Dendritic cell treated with granulocyte-macrophage colony-stimulating factor and Interleukin-4, amounts not matched to agents 40 ng/mL and 50 ng/mL, for 4 days (primary cell): ENCODE data around the gene CLSTN2.

Experiments used
- H3K27ac Mint-ChIP-seq: one replicate; pipeline ENCODE4 v1.8.0; 2022; ENCODE audit warnings: mild to moderate bottlenecking, mixed read lengths
- H3K27me3 Mint-ChIP-seq: one replicate; pipeline ENCODE4 v1.8.0; 2022; ENCODE audit warnings: mild to moderate bottlenecking, mixed read lengths
- H3K36me3 Mint-ChIP-seq: one replicate; pipeline ENCODE4 v1.8.0; 2022; ENCODE audit warnings: low read depth, mixed read lengths
- H3K4me1 Mint-ChIP-seq: one replicate; pipeline ENCODE4 v1.8.0; 2022; ENCODE audit warnings: low read depth, mixed read lengths
- H3K4me3 Mint-ChIP-seq: one replicate; pipeline ENCODE4 v1.8.0; 2022; ENCODE audit warnings: mild to moderate bottlenecking, moderate library complexity, mixed read lengths
- H3K9me3 Mint-ChIP-seq: one replicate; pipeline ENCODE4 v1.8.0; 2022; ENCODE audit warnings: mixed read lengths
- intact Hi-C: fragments of 100-400 bp; cut with micrococcal nuclease; formaldehyde crosslinking; loops from one replicate; pipeline ENCODE4 v1.15.0; 2022

Gene CLSTN2

DNA sequence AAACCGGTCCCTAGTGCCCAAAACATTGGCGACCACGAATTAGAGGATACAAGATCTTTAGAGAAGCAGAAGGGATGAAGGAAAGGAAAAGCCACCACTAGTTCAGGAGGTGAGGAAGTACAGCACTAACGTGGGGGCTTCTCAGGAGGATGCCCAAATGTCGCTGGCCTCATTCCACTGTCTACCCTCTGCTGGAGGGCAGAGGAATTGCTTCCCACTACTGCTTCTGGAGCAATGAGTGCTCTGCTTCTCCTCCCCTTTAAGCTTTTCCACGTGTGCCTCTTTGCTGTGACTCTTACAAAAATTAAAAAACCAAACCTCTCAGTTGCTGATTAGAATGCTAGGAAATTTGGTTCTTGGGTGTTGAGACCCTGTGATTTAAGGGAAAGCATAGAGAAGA lies 281.3 kb downstream of the CLSTN2 start:
- Mint-ChIP-seq H3K4me3 (no peak overlapping the region), H3K4me1 (no peaks in the 10 kb centered on the region), H3K27me3 (no peaks in the 10 kb centered on the region), H3K36me3 (no peaks in the 10 kb centered on the region), H3K27ac (no peak overlapping the region), H3K9me3 (no peaks in the 10 kb centered on the region)
- intact Hi-C loops = no loop called here

DNA sequence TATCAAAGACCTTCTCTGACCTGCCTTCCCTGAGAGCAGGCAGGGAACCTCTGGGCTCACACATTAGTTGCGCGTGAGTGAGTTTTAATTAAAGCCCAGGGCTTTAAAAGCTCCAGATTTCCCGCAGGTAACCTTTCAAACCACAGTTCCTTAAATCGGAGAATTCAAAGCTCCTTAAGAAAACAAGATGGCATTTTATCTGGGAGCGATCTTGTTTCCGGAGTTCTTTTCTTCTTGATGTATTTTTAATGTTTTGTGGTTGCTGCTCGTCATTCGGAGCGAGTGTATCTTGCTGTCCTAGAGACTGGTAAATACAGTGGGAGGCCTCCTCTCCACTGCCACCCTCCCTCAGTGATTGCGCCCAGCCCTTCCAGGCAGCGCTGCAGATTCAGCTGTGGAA lies 284.3 kb downstream of the CLSTN2 start:
- intact Hi-C loops = no loop called here
- no peaks in the 10 kb centered on the region for H3K4me1 Mint-ChIP-seq
- no peaks in the 10 kb centered on the region for H3K9me3 Mint-ChIP-seq
- H3K36me3 Mint-ChIP-seq = no peaks in the 10 kb centered on the region
- H3K4me3 Mint-ChIP-seq = no peak overlapping the region
- H3K27ac Mint-ChIP-seq = no peak overlapping the region
- H3K27me3 Mint-ChIP-seq = no peaks in the 10 kb centered on the region

DNA sequence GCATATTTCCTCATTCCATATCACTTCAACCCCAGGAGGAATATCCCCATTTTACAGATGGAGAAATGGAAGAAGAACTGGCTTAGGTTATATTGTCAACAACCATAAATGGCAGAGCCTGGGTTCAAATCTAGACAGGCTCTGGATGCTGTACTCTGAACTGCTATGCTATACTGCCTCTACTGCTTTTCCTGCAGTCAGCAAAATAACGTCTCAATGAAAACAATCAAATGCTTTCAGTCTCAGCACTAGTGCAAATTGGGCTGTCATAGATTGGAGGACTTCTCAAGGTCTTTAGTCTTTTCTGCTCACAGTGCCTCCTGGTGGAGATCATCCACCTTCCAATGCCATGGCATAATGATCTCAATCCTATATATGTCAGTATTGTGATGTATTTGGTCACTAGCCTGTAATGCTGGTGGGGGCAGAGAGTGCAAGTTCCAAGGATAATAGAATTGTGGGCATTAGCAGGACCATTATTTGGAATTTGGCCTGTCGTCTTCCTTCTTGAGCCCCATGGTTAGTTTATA lies 285.0 kb downstream of the CLSTN2 start:
- no peaks in the 10 kb centered on the region for H3K4me1 Mint-ChIP-seq
- intact Hi-C loops = no loop called here
- no peaks in the 10 kb centered on the region for H3K27me3 Mint-ChIP-seq
- no peak overlapping the region for H3K4me3 Mint-ChIP-seq
- H3K27ac Mint-ChIP-seq = no peak overlapping the region
- no peaks in the 10 kb centered on the region for H3K9me3 Mint-ChIP-seq
- H3K36me3 Mint-ChIP-seq = no peaks in the 10 kb centered on the region

DNA sequence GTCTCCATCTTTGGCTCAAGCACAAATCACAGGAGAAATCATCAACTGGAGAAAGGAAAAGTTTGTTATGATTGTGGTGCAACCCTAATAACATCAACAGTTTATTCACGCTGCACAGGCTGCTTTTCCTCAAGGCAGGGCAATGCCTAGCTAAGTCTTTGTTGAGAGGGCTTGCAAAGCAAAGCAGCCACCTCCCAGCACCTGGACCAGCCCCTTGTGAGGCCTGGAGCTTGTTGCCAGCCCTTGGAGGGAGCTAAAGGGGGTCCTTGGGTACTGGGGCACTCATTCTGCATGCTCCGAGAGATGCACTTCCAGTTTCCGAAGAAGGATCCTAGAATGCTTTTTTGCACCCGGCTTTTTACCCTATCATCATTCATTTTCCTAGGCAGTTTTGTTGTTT lies 288.2 kb downstream of the CLSTN2 start:
- H3K27me3 Mint-ChIP-seq = no peaks in the 10 kb centered on the region
- no peaks in the 10 kb centered on the region for H3K4me1 Mint-ChIP-seq
- no peak overlapping the region for H3K4me3 Mint-ChIP-seq
- no peaks in the 10 kb centered on the region for H3K36me3 Mint-ChIP-seq
- H3K27ac Mint-ChIP-seq = no peak overlapping the region
- peaks cover 4% of the 10 kb centered on the region for H3K9me3 Mint-ChIP-seq
- intact Hi-C loops = no loop called here

DNA sequence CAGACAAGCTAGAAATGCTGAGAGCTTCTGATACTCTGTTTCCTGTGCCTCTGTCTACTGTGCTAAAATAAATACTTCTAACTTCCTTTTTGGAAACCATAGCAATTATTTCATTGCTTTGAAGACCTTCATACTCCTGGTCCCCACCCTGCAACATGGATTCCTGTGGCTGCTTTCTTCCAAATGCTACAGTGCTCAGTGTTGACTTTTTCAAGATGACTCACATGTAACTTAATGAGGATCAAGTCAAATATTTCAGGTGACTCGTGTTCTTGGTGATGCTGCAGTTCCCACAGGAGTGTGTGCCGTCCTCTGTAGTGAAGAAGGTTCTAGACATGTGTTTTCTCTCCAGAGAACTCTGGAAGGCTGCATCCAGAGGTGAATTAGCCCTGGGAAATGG lies 288.6 kb downstream of the CLSTN2 start:
- no peaks in the 10 kb centered on the region for H3K4me1 Mint-ChIP-seq
- H3K4me3 Mint-ChIP-seq = no peak overlapping the region
- H3K27me3 Mint-ChIP-seq = no peaks in the 10 kb centered on the region
- peaks cover 8% of the 10 kb centered on the region for H3K9me3 Mint-ChIP-seq
- H3K36me3 Mint-ChIP-seq = no peaks in the 10 kb centered on the region
- intact Hi-C loops = no loop called here
- no peak overlapping the region for H3K27ac Mint-ChIP-seq

DNA sequence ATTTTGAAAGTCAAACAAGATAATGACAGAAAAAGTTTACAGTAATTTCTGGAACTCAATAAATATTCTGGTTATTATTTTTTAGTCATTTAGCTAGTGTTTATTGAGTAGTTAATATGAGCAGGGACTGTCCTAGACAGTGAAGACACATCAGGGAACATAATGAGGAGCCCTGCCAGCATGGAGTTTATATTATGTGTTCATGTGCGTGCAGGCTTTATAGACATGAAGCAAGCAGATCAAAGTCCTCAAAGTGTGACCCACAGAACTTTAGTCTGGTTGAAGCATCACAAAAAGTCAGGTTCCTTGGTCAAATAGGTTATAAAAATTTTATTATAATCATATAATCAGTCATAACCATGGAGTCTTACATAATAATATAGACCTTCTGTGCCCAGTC lies 289.3 kb downstream of the CLSTN2 start:
- Mint-ChIP-seq H3K9me3 (peaks cover 15% of the 10 kb centered on the region), H3K36me3 (no peaks in the 10 kb centered on the region), H3K4me3 (no peak overlapping the region), H3K4me1 (no peaks in the 10 kb centered on the region), H3K27me3 (no peaks in the 10 kb centered on the region), H3K27ac (no peak overlapping the region)
- intact Hi-C loops = no loop called here

DNA sequence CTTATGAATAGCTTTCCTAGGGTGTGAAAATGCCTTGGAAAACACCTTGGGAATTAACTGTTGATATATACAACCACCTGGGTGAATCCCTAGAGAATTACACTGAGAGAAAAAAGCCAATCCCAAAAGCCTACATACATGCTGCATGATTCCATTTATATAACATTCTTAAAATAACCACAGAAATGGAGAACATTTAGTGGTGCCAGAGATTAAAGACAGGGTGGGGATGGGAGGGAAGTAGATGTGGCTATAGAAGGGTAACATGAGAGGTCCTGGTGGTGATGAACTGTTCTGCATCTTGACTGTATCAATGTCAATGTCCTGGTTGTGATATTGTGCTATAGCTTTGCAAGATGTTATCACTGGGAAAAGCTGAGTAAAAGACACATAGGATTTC lies 291.0 kb downstream of the CLSTN2 start:
- H3K36me3 Mint-ChIP-seq = no peaks in the 10 kb centered on the region
- H3K9me3 Mint-ChIP-seq = peaks cover 22% of the 10 kb centered on the region
- intact Hi-C loops = no loop called here
- no peak overlapping the region for H3K4me3 Mint-ChIP-seq
- H3K27me3 Mint-ChIP-seq = no peaks in the 10 kb centered on the region
- no peaks in the 10 kb centered on the region for H3K4me1 Mint-ChIP-seq
- H3K27ac Mint-ChIP-seq = no peak overlapping the region

DNA sequence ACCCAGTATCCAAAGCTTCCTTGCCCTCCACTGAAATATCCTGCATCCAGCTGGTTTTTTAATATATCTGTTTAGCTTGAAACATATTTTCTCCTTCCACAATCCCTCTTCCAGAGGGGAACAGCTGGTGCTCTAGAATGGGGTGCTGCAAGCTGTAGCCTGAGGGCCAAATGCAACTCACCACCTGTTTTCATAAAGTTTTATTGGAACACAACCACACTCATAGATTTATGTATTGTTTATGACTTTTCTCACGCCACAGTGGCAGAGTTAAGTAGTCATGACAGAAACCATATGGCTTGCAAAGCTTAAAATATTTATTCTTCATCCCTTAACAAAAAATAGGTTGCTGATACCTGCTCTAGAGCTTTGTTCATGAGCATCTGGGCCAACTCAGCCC lies 298.7 kb downstream of the CLSTN2 start:
- H3K4me3 Mint-ChIP-seq = no peak overlapping the region

DNA sequence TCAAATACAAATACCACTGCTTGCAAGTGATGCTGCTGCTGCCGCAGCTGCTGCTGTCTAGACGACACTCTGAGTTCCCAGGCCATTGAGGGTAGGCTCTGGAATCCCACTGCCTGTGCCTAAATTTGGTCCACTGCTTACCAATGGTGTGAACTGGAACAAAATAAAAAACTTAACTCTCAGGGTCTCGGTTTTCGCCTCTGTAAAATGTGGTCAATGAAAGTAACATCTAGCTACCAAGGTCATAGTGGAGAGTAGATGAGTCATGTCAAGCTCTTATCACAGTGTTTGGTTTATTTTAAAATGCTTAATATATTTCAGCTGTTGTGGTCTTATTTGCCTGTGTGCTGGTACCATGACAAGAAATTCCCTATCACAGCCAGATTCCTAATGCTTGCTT lies 299.3 kb downstream of the CLSTN2 start:
- H3K4me3 Mint-ChIP-seq = no peak overlapping the region
- peaks cover 7% of the 10 kb centered on the region for H3K9me3 Mint-ChIP-seq
- H3K4me1 Mint-ChIP-seq = no peaks in the 10 kb centered on the region
- intact Hi-C loops = no loop called here
- no peaks in the 10 kb centered on the region for H3K36me3 Mint-ChIP-seq
- H3K27ac Mint-ChIP-seq = no peak overlapping the region
- H3K27me3 Mint-ChIP-seq = no peaks in the 10 kb centered on the region

More for the DNA sequence above, 298.7 kb downstream of the CLSTN2 start:
- peaks cover 13% of the 10 kb centered on the region for H3K9me3 Mint-ChIP-seq
- H3K4me1 Mint-ChIP-seq = no peaks in the 10 kb centered on the region
- no peaks in the 10 kb centered on the region for H3K27me3 Mint-ChIP-seq
- H3K27ac Mint-ChIP-seq = no peak overlapping the region
- H3K36me3 Mint-ChIP-seq = no peaks in the 10 kb centered on the region
- intact Hi-C loops = no loop called here

DNA sequence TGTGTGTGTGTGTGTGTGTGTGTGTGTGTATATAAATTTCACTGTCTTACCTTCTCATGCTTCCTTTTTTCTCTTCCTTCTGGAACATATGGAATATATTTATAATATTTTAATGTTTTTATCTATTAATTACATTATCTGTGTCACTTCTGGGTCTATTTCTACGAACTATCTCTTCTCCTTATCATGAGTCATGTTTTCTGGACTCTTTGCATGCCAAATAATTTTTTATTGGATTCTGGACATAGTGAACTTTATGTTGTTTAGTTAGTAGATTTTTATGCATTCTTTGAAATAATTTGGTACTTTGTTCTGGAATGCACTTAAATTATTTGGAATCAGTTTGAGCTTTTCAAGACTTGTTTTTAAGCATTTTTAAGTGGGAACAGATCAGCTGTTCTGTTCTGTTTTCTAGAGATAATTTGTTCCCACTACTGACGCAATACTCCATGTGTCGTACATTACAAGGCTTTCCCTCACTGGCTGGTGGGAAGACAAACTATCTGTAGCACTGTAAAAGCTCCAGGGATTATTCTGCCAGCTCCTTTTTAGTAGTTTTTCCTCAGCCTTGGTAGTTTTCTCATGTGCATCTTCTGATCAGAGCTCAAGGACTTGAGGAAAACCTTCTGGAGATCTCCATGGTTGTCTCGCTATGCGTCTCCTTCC lies 302.0 kb downstream of the CLSTN2 start:
- intact Hi-C loops = no loop called here
- Mint-ChIP-seq H3K27ac (no peak overlapping the region), H3K4me3 (no peak overlapping the region), H3K4me1 (no peaks in the 10 kb centered on the region), H3K9me3 (no peaks in the 10 kb centered on the region), H3K27me3 (no peaks in the 10 kb centered on the region), H3K36me3 (no peaks in the 10 kb centered on the region)

DNA sequence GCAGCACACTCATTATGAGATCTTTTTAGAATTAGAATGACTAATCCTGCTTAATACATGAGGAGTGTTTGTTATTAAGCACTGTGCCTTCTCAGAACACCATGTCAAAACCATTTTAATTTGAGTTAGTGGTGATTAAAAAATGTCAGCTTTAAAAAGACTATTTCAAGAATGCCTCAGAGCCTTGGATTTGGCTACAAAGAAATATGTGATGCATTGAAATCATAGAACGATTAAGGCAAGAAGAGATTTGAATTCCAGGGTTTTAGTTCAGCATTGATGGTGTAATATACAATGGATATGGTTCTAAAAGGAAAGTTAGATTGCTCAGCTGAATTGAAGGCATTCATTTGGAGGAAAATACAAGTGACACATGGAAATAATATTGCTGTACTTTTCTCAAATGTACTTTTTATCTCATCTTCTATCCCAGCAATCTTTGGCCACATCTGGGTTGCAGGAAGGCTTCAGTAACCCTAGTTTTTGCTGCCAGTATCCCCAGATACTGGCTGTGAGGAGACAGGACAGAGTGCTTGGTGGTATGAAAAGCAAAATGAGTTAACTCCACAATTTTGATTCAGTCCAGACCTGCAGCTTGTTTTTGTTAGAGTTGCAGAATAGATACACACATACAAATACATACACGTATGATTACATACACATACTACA lies 303.8 kb downstream of the CLSTN2 start:
- Mint-ChIP-seq H3K27ac (no peak overlapping the region), H3K27me3 (no peaks in the 10 kb centered on the region), H3K4me1 (no peaks in the 10 kb centered on the region), H3K9me3 (no peaks in the 10 kb centered on the region), H3K36me3 (no peaks in the 10 kb centered on the region), H3K4me3 (no peak overlapping the region)
- intact Hi-C loops = no loop called here

DNA sequence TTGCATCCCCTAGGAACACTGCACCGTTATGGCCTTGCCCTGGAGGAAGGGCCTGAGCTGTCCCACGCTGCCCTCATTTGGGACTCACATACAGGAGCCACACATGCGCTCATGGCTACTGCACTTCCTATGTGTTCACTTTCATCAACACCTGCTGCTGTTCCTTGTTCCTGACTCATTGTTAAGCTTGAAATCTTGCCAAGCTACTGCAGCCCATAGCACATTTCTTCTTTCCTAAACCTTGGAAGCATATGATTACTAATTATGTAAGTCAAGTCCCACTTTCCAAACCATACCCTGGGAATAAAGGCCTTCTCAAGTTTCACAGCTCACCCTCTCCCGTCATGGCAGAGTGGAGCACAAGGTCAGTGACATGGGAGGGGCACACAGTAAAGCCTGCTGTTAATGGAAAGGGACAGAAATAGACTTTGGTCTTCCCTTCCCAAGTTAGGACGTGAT lies 307.9 kb downstream of the CLSTN2 start:
- Mint-ChIP-seq H3K36me3 (no peaks in the 10 kb centered on the region), H3K4me3 (no peak overlapping the region), H3K9me3 (no peaks in the 10 kb centered on the region), H3K4me1 (no peaks in the 10 kb centered on the region), H3K27me3 (no peaks in the 10 kb centered on the region), H3K27ac (no peak overlapping the region)
- intact Hi-C loops = no loop called here

DNA sequence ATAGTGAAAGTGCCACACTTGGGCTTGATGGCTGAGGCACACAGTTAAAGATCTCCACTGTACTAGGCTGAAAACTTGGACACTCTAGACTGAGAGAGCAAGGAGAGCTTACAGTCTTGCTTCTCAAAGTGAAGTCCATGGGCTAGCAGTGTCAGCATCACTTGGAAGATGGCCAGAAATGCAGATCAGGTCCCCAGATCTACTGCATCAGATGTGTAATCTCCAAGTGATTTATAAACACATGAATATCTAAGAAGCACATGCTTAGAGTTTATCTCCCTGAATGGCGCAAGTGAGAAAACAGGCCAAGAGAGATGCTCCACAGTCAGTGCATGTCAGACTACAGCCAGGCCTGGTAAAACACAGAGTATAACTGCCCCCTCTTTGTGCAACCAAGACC lies 308.6 kb downstream of the CLSTN2 start:
- intact Hi-C loops = no loop called here
- Mint-ChIP-seq H3K36me3 (no peaks in the 10 kb centered on the region), H3K4me3 (no peak overlapping the region), H3K27ac (no peak overlapping the region), H3K4me1 (no peaks in the 10 kb centered on the region), H3K9me3 (no peaks in the 10 kb centered on the region), H3K27me3 (no peaks in the 10 kb centered on the region)

DNA sequence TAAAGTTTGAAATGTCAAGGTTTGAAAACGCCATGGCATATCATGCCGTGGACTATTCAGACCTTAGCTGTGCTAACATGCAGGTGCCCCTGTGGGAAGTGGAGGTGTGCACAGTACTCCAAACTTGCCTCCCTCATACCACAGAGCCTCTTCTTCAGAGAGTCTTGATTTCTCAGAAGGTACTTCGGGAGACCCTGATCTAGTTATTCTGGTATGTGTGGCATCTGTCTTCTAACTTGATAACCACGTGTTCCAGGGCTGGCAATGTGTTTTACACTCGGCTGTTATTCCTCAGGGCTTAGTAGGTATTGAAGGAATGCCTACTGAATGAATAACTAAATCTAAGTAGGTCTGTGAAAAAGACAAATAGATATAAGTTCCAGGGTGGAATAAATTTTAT lies 309.9 kb downstream of the CLSTN2 start:
- intact Hi-C loops = no loop called here
- Mint-ChIP-seq H3K4me3 (no peak overlapping the region), H3K27me3 (no peaks in the 10 kb centered on the region), H3K4me1 (no peaks in the 10 kb centered on the region), H3K36me3 (no peaks in the 10 kb centered on the region), H3K9me3 (no peaks in the 10 kb centered on the region), H3K27ac (no peak overlapping the region)

DNA sequence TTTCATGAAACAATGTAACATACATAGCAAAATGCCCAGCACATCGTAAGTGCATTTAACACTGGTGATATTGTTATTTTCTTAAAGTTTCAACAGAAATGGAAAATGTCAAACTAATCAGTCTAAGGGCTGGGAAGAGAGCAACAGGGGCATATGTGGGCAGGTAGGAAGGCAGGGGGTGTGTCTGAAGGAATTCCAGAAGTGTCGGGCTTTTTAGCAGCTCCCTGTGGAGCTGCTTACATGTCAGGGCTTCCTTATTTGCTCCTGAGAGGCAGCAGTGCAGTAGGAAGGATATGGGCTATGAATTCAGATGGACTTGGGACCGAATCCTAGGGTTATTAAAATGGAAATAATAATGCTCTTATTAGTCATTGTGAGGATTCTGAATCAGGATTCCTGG lies 311.6 kb downstream of the CLSTN2 start:
- Mint-ChIP-seq H3K9me3 (no peaks in the 10 kb centered on the region), H3K4me3 (no peak overlapping the region), H3K4me1 (no peaks in the 10 kb centered on the region), H3K27me3 (no peaks in the 10 kb centered on the region), H3K27ac (no peak overlapping the region), H3K36me3 (no peaks in the 10 kb centered on the region)
- intact Hi-C loops = no loop called here
